SK-N-SH (cell line): Measurements from ENCODE around the gene LRRIQ4. TPM values are rescaled to one million over a fixed set of nuclear protein-coding genes. Genes with fewer than 3 reads are reported as not detected.

ENCODE experiments used
- CTCF ChIA-PET: fragments of 300-600, 350-600 bp; formaldehyde crosslinking; extraction: SDS; loops from one replicate; lab custom pipeline; 2021; lab: Yijun Ruan, JAX
- POLR2A ChIA-PET: fragments of 350-600 bp; sonication (Branson Sonifier 250); formaldehyde crosslinking; extraction: SDS; loops from one replicate; lab custom pipeline; 2020; ENCODE audit warnings: antibody characterized with exemption, inconsistent platforms; lab: Yijun Ruan, JAX
- DNase-seq: peaks from one replicate; pipeline ENCODE4 v3.0.0; 2012
- H2AFZ ChIP-seq: fragments of 200-600 bp; sonication (generic); 2 replicates; pipeline ENCODE4 v1.8.1; 2016; ENCODE audit warnings: antibody characterized with exemption, mild to moderate bottlenecking, low read depth
- H3F3A ChIP-seq: fragments of 200-600 bp; sonication (generic); replicated peaks from 2 replicates; pipeline ENCODE3; 2016; ENCODE audit warnings: antibody characterized with exemption, mild to moderate bottlenecking; ENCODE audit not compliant: insufficient read depth
- H3K27ac ChIP-seq, 2 experiments: fragments of 200-500 bp in 1 of 2; fragments of 200-600 bp in 1 of 2; sonication (Bioruptor generic) in 1 of 2; sonication (generic), shearing (Covaris generic) in 1 of 2; 2 replicates each; pipeline versions ENCODE4 v1.5.1 to v1.6.1; 2014 to 2016; ENCODE audit warnings: low read depth in 2 of 2, inconsistent platforms in 1 of 2, low read length in 1 of 2, mild to moderate bottlenecking in 1 of 2, mixed read lengths in 1 of 2
- H3K27me3 ChIP-seq: fragments of 200-600 bp; sonication (generic), shearing (Covaris generic); 2 replicates; pipeline ENCODE4 v1.6.1; 2016; ENCODE audit warnings: mixed run types; ENCODE audit not compliant: insufficient read depth
- H3K36me3 ChIP-seq, 2 experiments: fragments of 200-500 bp in 1 of 2; fragments of 200-600 bp in 1 of 2; sonication (Bioruptor generic) in 1 of 2; sonication (generic) in 1 of 2; replicated peaks in 1 of 2; 2 replicates each; pipeline versions ENCODE3 to v1.5.1; 2014 to 2016; ENCODE audit warnings: low read length in 1 of 2, mild to moderate bottlenecking in 1 of 2; ENCODE audit not compliant: insufficient read depth in 2 of 2, control insufficient read depth in 1 of 2
- H3K4me1 ChIP-seq, 2 experiments: fragments of 200-500 bp in 1 of 2; fragments of 200-600 bp in 1 of 2; sonication (Bioruptor generic) in 1 of 2; sonication (generic), shearing (Covaris generic) in 1 of 2; 2 replicates each; pipeline versions ENCODE4 v1.5.1 to v1.6.1; 2014 to 2016; ENCODE audit warnings: low read depth in 1 of 2, low read length in 1 of 2, mixed run types in 1 of 2; ENCODE audit not compliant: insufficient read depth in 2 of 2, control insufficient read depth in 1 of 2
- H3K4me2 ChIP-seq: fragments of 200-600 bp; sonication (generic), shearing (Covaris generic); 2 replicates; pipeline ENCODE4 v1.6.1; 2017; ENCODE audit warnings: mixed run types
- H3K4me3 ChIP-seq, 2 experiments: fragments of 200-500 bp in 1 of 2; fragments of 200-600 bp in 1 of 2; sonication (Bioruptor generic) in 1 of 2; sonication (generic), shearing (Covaris generic) in 1 of 2; 2 replicates each; pipeline versions ENCODE4 v1.5.1 to v1.8.1; 2014 to 2016; ENCODE audit warnings: low read depth in 2 of 2, inconsistent platforms in 1 of 2, low read length in 1 of 2, mild to moderate bottlenecking in 1 of 2, mixed read lengths in 1 of 2, moderate library complexity in 1 of 2
- H3K79me2 ChIP-seq: fragments of 200-600 bp; sonication (generic); 2 replicates; pipeline ENCODE4 v1.8.1; 2017; ENCODE audit warnings: mild to moderate bottlenecking; ENCODE audit not compliant: insufficient read depth
- H3K9ac ChIP-seq: fragments of 200-600 bp; sonication (generic); 2 replicates; pipeline ENCODE4 v1.6.1; 2017; ENCODE audit warnings: mixed run types
- H3K9me2 ChIP-seq: fragments of 200-600 bp; sonication (generic); 2 replicates; pipeline ENCODE4 v1.6.1; 2017; ENCODE audit warnings: mixed run types
- H3K9me3 ChIP-seq: fragments of 200-600 bp; sonication (generic); 2 replicates; pipeline ENCODE4 v1.6.1; 2017; ENCODE audit warnings: mixed run types, mild to moderate bottlenecking, moderate library complexity
- H4K20me1 ChIP-seq: fragments of 200-600 bp; sonication (generic); 2 replicates; pipeline ENCODE4 v1.6.1; 2017; ENCODE audit warnings: mild to moderate bottlenecking, mixed run types; ENCODE audit not compliant: insufficient read depth
- ELF1 ChIP-seq: IDR thresholded peaks from 2 replicates; pipeline ENCODE4 v1.4.0; 2012
- EP300 ChIP-seq, 2 experiments: IDR thresholded peaks; 2 replicates each; pipeline versions ENCODE4 v1.4.0 to v1.6.1; 2012; ENCODE audit warnings: borderline replicate concordance in 1 of 2, low read depth in 1 of 2, low read length in 1 of 2
- EZH2phosphoT487 ChIP-seq: fragments of 200-600 bp; sonication (generic); IDR thresholded peaks from 2 replicates; pipeline ENCODE4 v1.6.1; 2017; ENCODE audit warnings: low read depth, mixed run types, mild to moderate bottlenecking, antibody characterized with exemption, moderate library complexity, borderline replicate concordance
- FOSL2 ChIP-seq: IDR thresholded peaks from 2 replicates; pipeline ENCODE4 v1.4.0; 2012; ENCODE audit warnings: low read depth, mild to moderate bottlenecking, moderate library complexity, borderline replicate concordance
- FOXM1 ChIP-seq: IDR thresholded peaks from 2 replicates; pipeline ENCODE4 v1.4.0; 2012; ENCODE audit warnings: low read depth, mild to moderate bottlenecking
- GABPA ChIP-seq: IDR thresholded peaks from 2 replicates; pipeline ENCODE4 v1.4.0; 2012; ENCODE audit warnings: low read depth, mild to moderate bottlenecking
- GATA2 ChIP-seq: sonication (generic); formaldehyde crosslinking; IDR thresholded peaks from 2 replicates; pipeline ENCODE4 v1.5.0; 2020; ENCODE audit warnings: mild to moderate bottlenecking, missing genetic modification reagents
- JUND ChIP-seq: IDR thresholded peaks from 2 replicates; pipeline ENCODE4 v1.4.0; 2012
- MXI1 ChIP-seq: IDR thresholded peaks from 2 replicates; pipeline ENCODE4 v1.6.1; 2012; ENCODE audit warnings: mild to moderate bottlenecking, low read depth, low read length, improper control_type of control experiment
- POLR2AphosphoS5 ChIP-seq: IDR thresholded peaks from 2 replicates; pipeline ENCODE4 v1.6.1; 2012; ENCODE audit warnings: low read depth, low read length
- RFX5 ChIP-seq: IDR thresholded peaks from 2 replicates; pipeline ENCODE4 v1.6.1; 2012; ENCODE audit warnings: mild to moderate bottlenecking, improper control_type of control experiment, low read length
- RXRA ChIP-seq: IDR thresholded peaks from 2 replicates; pipeline ENCODE4 v1.4.0; 2012; ENCODE audit warnings: low read depth, mild to moderate bottlenecking, borderline replicate concordance
- SIN3A ChIP-seq: IDR thresholded peaks from 2 replicates; pipeline ENCODE4 v1.6.1; 2012; ENCODE audit warnings: low read depth, mild to moderate bottlenecking, low read length, moderate library complexity, borderline replicate concordance
- TAF1 ChIP-seq: IDR thresholded peaks from 2 replicates; pipeline ENCODE4 v1.6.1; 2012; ENCODE audit warnings: low read depth, mild to moderate bottlenecking, low read length, moderate library complexity, borderline replicate concordance
- TEAD4 ChIP-seq: IDR thresholded peaks from 2 replicates; pipeline ENCODE4 v1.4.0; 2012; ENCODE audit warnings: mild to moderate bottlenecking, borderline replicate concordance; ENCODE audit not compliant: insufficient read depth
- YY1 ChIP-seq: IDR thresholded peaks from 2 replicates; pipeline ENCODE4 v1.4.0; 2012; ENCODE audit warnings: low read depth, mild to moderate bottlenecking
- WGBS: methylation state at CpG from one replicate; pipeline ENCODE4 v1.1.6; 2017; ENCODE audit warnings: low lambda C conversion rate; 5-methylcytosine and 5-hydroxymethylcytosine counted together
- polyA plus RNA-seq, 3 experiments: library from polyadenylated mRNA; depleted of rRNA; stranded (reverse); fragments of >200 nt; gene quantifications; 2 replicates each; pipeline ENCODE4 v1.2.3, GENCODE V29; 2012
- TF ChIP-seq, protein P1 (sequence below): fragments of 150-350 bp; IDR thresholded peaks from 2 replicates; pipeline ENCODE4 v1.6.1; 2016; ENCODE audit warnings: mild to moderate bottlenecking, low read depth, low read length
- TF ChIP-seq, protein P2 (sequence below): fragments of 200-600 bp; sonication (generic); IDR thresholded peaks from 2 replicates; pipeline ENCODE4 v1.6.1; 2017; ENCODE audit warnings: antibody characterized with exemption, mild to moderate bottlenecking, moderate library complexity
- TF ChIP-seq, protein P3 (sequence below): IDR thresholded peaks from 2 replicates; pipeline ENCODE4 v1.6.1; 2012; ENCODE audit warnings: mild to moderate bottlenecking, low read depth, low read length, moderate library complexity

The LRRIQ4 gene
- polyA plus RNA-seq, 1 of the 3 experiments (the other 2 are of a cell fraction): not detected

DNA sequence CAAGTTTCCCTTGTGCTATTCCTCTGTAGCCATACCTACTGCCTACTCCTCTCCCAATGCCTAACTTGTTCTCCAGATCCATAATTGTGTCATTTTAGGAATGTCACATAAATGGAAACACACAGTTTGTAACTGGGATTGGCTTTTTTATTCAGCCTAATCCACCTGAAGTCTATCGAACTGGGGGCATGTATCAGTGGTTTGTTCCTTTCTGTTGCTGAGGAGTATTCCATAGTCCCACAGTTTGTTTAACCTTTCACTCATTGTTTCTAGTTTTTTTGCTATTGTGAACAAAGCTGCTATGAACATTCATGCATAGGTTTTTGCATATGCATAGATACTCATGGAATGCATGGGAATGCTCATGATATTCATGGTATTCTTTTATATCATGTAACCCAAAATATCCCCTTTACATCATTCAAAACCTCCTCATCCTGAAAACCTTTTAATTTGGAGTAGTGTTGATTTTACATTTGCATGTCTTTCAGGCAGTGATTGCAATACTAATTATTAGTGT lies 25.9 kb downstream of the LRRIQ4 start:
- Histone ChIP-seq H3K4me1 (peaks cover 0 to 4% of the 10 kb centered on the region in 2 experiments; a peak in 1 of 4 replicates), H3F3A (no peaks in the 10 kb centered on the region), H3K4me3 (no peak overlapping the region), H3K27ac (no peak overlapping the region), H3K4me2 (no peak overlapping the region)
- POLR2A ChIA-PET: no interaction called here
- no peak for TF ChIP-seq YY1
- TF ChIP-seq, protein P1, sequence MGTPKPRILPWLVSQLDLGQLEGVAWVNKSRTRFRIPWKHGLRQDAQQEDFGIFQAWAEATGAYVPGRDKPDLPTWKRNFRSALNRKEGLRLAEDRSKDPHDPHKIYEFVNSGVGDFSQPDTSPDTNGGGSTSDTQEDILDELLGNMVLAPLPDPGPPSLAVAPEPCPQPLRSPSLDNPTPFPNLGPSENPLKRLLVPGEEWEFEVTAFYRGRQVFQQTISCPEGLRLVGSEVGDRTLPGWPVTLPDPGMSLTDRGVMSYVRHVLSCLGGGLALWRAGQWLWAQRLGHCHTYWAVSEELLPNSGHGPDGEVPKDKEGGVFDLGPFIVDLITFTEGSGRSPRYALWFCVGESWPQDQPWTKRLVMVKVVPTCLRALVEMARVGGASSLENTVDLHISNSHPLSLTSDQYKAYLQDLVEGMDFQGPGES: no peak
- no peak for TF ChIP-seq SIN3A
- TF ChIP-seq RFX5: no peak
- TF ChIP-seq, protein P2, sequence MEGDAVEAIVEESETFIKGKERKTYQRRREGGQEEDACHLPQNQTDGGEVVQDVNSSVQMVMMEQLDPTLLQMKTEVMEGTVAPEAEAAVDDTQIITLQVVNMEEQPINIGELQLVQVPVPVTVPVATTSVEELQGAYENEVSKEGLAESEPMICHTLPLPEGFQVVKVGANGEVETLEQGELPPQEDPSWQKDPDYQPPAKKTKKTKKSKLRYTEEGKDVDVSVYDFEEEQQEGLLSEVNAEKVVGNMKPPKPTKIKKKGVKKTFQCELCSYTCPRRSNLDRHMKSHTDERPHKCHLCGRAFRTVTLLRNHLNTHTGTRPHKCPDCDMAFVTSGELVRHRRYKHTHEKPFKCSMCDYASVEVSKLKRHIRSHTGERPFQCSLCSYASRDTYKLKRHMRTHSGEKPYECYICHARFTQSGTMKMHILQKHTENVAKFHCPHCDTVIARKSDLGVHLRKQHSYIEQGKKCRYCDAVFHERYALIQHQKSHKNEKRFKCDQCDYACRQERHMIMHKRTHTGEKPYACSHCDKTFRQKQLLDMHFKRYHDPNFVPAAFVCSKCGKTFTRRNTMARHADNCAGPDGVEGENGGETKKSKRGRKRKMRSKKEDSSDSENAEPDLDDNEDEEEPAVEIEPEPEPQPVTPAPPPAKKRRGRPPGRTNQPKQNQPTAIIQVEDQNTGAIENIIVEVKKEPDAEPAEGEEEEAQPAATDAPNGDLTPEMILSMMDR: no peak
- TF ChIP-seq, all 33 proteins: peak for 0
- 94% methylated on average over 1 of the region's 1 CpG for WGBS
- no peaks in the 10 kb centered on the region for H3K36me3 ChIP-seq
- H4K20me1 ChIP-seq: no peaks in the 10 kb centered on the region
- H2AFZ ChIP-seq: no peak overlapping the region
- DNase-seq: no peak
- no peaks in the 10 kb centered on the region for H3K9me2 ChIP-seq
- H3K9me3 ChIP-seq: no peaks in the 10 kb centered on the region
- H3K9ac ChIP-seq: no peak overlapping the region
- H3K27me3 ChIP-seq: no peaks in the 10 kb centered on the region
- H3K79me2 ChIP-seq: no peaks in the 10 kb centered on the region
- CTCF ChIA-PET: no interaction called here

DNA sequence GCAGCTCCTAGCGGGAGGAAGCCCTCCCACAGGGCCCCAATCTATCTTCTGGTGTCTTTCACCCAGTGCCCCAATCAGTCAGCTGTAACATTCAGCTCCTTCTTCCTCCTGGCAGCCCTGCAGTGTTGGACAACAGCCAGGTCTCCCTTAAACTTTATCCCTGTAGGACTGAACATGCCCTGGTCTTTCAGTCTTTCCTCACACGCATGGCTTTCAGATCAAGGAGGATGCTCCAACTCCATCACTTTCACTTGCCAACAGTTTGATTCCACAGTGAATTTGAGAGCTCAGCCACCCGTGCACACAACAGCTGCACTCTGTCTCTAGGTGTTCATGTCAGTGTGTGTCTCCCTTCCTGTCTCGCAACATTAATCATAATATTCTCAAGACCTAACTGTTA lies 28.5 kb downstream of the LRRIQ4 start:
- H3K36me3 ChIP-seq: no peaks in the 10 kb centered on the region
- no peak overlapping the region for H3K9ac ChIP-seq
- H3K4me2 ChIP-seq: no peak overlapping the region
- peaks cover 0 to 4% of the 10 kb centered on the region in 2 experiments; a peak in 1 of 4 replicates for H3K4me1 ChIP-seq
- POLR2A ChIA-PET: no interaction called here
- no peak overlapping the region for H3K27ac ChIP-seq
- no peak for DNase-seq
- CTCF ChIA-PET: interaction anchor here (1.4 kb wide), 1 partner anchor 21 kb away, joined by 5 read pairs; no protein-coding TSS in a partner anchor
- WGBS: 62% methylated on average over 4 of the region's 4 CpGs
- H2AFZ ChIP-seq: no peak overlapping the region
- H3F3A ChIP-seq: no peaks in the 10 kb centered on the region
- H3K9me2 ChIP-seq: no peaks in the 10 kb centered on the region
- no peaks in the 10 kb centered on the region for H3K27me3 ChIP-seq
- H3K79me2 ChIP-seq: no peaks in the 10 kb centered on the region
- no peaks in the 10 kb centered on the region for H4K20me1 ChIP-seq
- no peak overlapping the region for H3K4me3 ChIP-seq
- H3K9me3 ChIP-seq: no peaks in the 10 kb centered on the region
- TF ChIP-seq YY1 (no peak), EZH2phosphoT487 (no peak), FOSL2 (no peak), JUND (no peak), ELF1 (no peak), TEAD4 (no peak), RXRA (no peak), POLR2AphosphoS5 (no peak), MXI1 (no peak), GABPA (no peak), EP300 (IDR thresholded peaks at IDR 0.05; ENCODE audit: borderline replicate concordance in 1 of 2, low read depth in 1 of 2, low read length in 1 of 2) (no peak), GATA2 (CRISPR knock-in tag) (no peak), TAF1 (no peak), FOXM1 (no peak)
- TF ChIP-seq, protein P1: no peak
- TF ChIP-seq, protein P3, sequence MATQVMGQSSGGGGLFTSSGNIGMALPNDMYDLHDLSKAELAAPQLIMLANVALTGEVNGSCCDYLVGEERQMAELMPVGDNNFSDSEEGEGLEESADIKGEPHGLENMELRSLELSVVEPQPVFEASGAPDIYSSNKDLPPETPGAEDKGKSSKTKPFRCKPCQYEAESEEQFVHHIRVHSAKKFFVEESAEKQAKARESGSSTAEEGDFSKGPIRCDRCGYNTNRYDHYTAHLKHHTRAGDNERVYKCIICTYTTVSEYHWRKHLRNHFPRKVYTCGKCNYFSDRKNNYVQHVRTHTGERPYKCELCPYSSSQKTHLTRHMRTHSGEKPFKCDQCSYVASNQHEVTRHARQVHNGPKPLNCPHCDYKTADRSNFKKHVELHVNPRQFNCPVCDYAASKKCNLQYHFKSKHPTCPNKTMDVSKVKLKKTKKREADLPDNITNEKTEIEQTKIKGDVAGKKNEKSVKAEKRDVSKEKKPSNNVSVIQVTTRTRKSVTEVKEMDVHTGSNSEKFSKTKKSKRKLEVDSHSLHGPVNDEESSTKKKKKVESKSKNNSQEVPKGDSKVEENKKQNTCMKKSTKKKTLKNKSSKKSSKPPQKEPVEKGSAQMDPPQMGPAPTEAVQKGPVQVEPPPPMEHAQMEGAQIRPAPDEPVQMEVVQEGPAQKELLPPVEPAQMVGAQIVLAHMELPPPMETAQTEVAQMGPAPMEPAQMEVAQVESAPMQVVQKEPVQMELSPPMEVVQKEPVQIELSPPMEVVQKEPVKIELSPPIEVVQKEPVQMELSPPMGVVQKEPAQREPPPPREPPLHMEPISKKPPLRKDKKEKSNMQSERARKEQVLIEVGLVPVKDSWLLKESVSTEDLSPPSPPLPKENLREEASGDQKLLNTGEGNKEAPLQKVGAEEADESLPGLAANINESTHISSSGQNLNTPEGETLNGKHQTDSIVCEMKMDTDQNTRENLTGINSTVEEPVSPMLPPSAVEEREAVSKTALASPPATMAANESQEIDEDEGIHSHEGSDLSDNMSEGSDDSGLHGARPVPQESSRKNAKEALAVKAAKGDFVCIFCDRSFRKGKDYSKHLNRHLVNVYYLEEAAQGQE: no peak
